Left lung (tissue), 10 donors: ENCODE results near the gene MASTL. TPM values are rescaled to one million over a fixed set of nuclear protein-coding genes. Genes with fewer than 3 reads are reported as not detected.

Source experiments
- ATAC-seq: fragments of 200-7000 bp; cut with Tn5 transposase; one replicate; pipeline ENCODE4 v1.9.1; 2020; ENCODE audit warnings: moderate library complexity
- DNase-seq, 4 donors: peaks; one replicate each; pipeline ENCODE4 v3.0.0-alpha.2; 2013 to 2020
- H3K27ac ChIP-seq, 2 donors: fragments of 200-600 bp; sonication (generic) in 1 of 2; one replicate each; pipeline versions ENCODE4 v1.5.0 to v1.8.0; 2020 to 2021
- H3K27me3 ChIP-seq, 2 donors: fragments of 200-600 bp; sonication (generic) in 1 of 2; one replicate each; pipeline versions ENCODE4 v1.5.0 to v1.8.0; 2020 to 2021
- H3K36me3 ChIP-seq, 2 donors: fragments of 200-600 bp; sonication (generic) in 1 of 2; one replicate each; pipeline versions ENCODE4 v1.5.0 to v1.8.0; 2020 to 2021
- H3K4me1 ChIP-seq, 2 donors: fragments of 200-600 bp; one replicate each; pipeline ENCODE4 v1.8.0; 2021
- H3K4me3 ChIP-seq, 2 donors: fragments of 200-600 bp; sonication (generic) in 1 of 2; one replicate each; pipeline versions ENCODE4 v1.5.0 to v1.8.0; 2020 to 2021; ENCODE audit warnings: mild to moderate bottlenecking in 1 of 2
- H3K9me3 ChIP-seq, 2 donors: fragments of 200-600 bp; sonication (generic) in 1 of 2; one replicate each; pipeline versions ENCODE4 v1.5.0 to v1.8.0; 2020 to 2021
- CTCF ChIP-seq, 2 donors: fragments of 200-600 bp; sonication (generic) in 1 of 2; IDR thresholded peaks; one replicate each; pipeline versions ENCODE4 v1.5.0 to v1.8.0; 2021; ENCODE audit warnings: antibody characterized with exemption in 2 of 2
- intact Hi-C, 2 donors: fragments of 100-400 bp; cut with DNase I; formaldehyde crosslinking; loops; one replicate each; pipeline versions ENCODE4 v1.11.2 to v1.14.2; 2022
- polyA plus RNA-seq, 6 donors: library from polyadenylated mRNA; unstranded; fragments of 120-200 nt; gene quantifications; one replicate each; pipeline ENCODE4 v1.2.1, GENCODE V29; 2013; ENCODE audit not compliant: insufficient read length in 6 of 6
- total RNA-seq, 2 donors: library from RNA; stranded (reverse); fragmentation: NEBNext Ultra II Directional; extraction: Animal tissue kit (Norgen Biotek cat#: 25700); gene quantifications; one replicate each; pipeline ENCODE4 v1.2.1, GENCODE V29; 2021
- donor health status: DM: no; HTN: yes; CAD: no.
- donor health status: DM: no; HTN: no; CAD: no.

MASTL gene
- total and polyA plus RNA-seq, 8 donors: 7.1 to 18.1 (median 11.9) TPM

- intact Hi-C loops: no loop called here
- Histone ChIP-seq H3K27me3 (no peaks in the 10 kb centered on the region), H3K9me3 (no peaks in the 10 kb centered on the region), H3K4me1 (no peaks in the 10 kb centered on the region), H3K36me3 (peaks cover 0 to 40% of the 10 kb centered on the region in 2 donors), H3K4me3 (no peak overlapping the region), H3K27ac (no peak overlapping the region)
- no peak for TF ChIP-seq CTCF (IDR thresholded peaks at IDR 0.05)
- ATAC-seq (no peak), DNase-seq (no peak)
Measured at GRCh38 chr10:27188259-27188658, 33.1 kb downstream of the MASTL start.

GRCh38 chr10:27188897-27189296, 33.7 kb downstream of the MASTL start:
- no peak for TF ChIP-seq CTCF (IDR thresholded peaks at IDR 0.05)
- H3K4me1 ChIP-seq: no peaks in the 10 kb centered on the region
- H3K27ac ChIP-seq: no peak overlapping the region
- DNase-seq: no peak
- H3K4me3 ChIP-seq: no peak overlapping the region
- peaks cover 0 to 34% of the 10 kb centered on the region in 2 donors for H3K36me3 ChIP-seq
- intact Hi-C loops: no loop called here
- H3K27me3 ChIP-seq: no peaks in the 10 kb centered on the region
- H3K9me3 ChIP-seq: no peaks in the 10 kb centered on the region
- ATAC-seq: no peak

- H3K36me3 ChIP-seq: peaks cover 0 to 30% of the 10 kb centered on the region in 2 donors
- H3K4me1 ChIP-seq: no peaks in the 10 kb centered on the region
- DNase-seq (no peak), ATAC-seq (no peak)
- TF ChIP-seq CTCF (IDR thresholded peaks at IDR 0.05): no peak
- no peak overlapping the region for H3K27ac ChIP-seq
- no peaks in the 10 kb centered on the region for H3K27me3 ChIP-seq
- intact Hi-C loops: no loop called here
- H3K9me3 ChIP-seq: no peaks in the 10 kb centered on the region
- no peak overlapping the region for H3K4me3 ChIP-seq
Measured at GRCh38 chr10:27190508-27190907, 35.4 kb downstream of the MASTL start.

- H3K27me3 ChIP-seq: no peaks in the 10 kb centered on the region
- H3K27ac ChIP-seq: no peak overlapping the region
- H3K4me1 ChIP-seq: no peaks in the 10 kb centered on the region
- DNase-seq: peak in 1 of 4 donors; percentile 49
- intact Hi-C loops: no loop called here
- peak; percentile 74 for ATAC-seq
- TF ChIP-seq CTCF (IDR thresholded peaks at IDR 0.05): no peak
- H3K36me3 ChIP-seq: peaks cover 0 to 28% of the 10 kb centered on the region in 2 donors
- H3K9me3 ChIP-seq: no peaks in the 10 kb centered on the region
- H3K4me3 ChIP-seq: no peak overlapping the region
Measured at GRCh38 chr10:27192284-27192683, 37.1 kb downstream of the MASTL start.

- H3K4me3 ChIP-seq: no peak overlapping the region
- peaks cover 0 to 82% of the 10 kb centered on the region in 2 donors for H3K36me3 ChIP-seq
- no peaks in the 10 kb centered on the region for H3K27me3 ChIP-seq
- H3K9me3 ChIP-seq: no peaks in the 10 kb centered on the region
- no peak overlapping the region for H3K27ac ChIP-seq
- no peak for ATAC-seq
- no peak for DNase-seq
- TF ChIP-seq CTCF (IDR thresholded peaks at IDR 0.05): no peak
- no peaks in the 10 kb centered on the region for H3K4me1 ChIP-seq
- intact Hi-C loops: no loop called here
Measured at GRCh38 chr10:27197980-27198620, 42.9 kb downstream of the MASTL start.
